ENCODE data around the gene SNRNP200.
A peak's percentile ranks its signal among the peaks of the same experiment; 100 is the strongest.

SNRNP200 gene

DNA sequence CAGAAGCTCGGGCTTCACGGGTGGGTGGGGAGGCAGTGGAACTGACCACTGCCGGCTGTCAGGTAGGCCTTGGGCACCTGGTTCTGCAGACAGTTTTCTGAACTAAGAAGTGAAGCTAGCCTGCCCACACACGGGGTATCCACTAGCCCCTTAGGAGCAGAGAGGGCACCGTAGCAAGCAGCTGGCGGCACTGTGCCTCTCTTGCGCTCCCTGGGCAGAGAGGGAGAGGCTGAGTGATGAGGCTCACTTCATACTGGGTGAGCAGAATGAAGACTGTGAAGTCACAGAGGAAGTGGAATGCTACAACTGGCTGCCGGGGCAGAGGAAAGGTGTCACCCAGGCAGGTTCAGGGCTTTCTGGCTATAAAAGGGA, 20.5 kb upstream of the SNRNP200 start:
- peak overlapping the region; percentile 63 for H3K4me3 ChIP-seq (ENCODE audit: low read depth, low read length)
- TF ChIP-seq, protein P1, sequence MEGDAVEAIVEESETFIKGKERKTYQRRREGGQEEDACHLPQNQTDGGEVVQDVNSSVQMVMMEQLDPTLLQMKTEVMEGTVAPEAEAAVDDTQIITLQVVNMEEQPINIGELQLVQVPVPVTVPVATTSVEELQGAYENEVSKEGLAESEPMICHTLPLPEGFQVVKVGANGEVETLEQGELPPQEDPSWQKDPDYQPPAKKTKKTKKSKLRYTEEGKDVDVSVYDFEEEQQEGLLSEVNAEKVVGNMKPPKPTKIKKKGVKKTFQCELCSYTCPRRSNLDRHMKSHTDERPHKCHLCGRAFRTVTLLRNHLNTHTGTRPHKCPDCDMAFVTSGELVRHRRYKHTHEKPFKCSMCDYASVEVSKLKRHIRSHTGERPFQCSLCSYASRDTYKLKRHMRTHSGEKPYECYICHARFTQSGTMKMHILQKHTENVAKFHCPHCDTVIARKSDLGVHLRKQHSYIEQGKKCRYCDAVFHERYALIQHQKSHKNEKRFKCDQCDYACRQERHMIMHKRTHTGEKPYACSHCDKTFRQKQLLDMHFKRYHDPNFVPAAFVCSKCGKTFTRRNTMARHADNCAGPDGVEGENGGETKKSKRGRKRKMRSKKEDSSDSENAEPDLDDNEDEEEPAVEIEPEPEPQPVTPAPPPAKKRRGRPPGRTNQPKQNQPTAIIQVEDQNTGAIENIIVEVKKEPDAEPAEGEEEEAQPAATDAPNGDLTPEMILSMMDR (IDR thresholded peaks at IDR 0.05; ENCODE audit: borderline replicate concordance, insufficient read depth, low read depth, low read length) = no peak

DNA sequence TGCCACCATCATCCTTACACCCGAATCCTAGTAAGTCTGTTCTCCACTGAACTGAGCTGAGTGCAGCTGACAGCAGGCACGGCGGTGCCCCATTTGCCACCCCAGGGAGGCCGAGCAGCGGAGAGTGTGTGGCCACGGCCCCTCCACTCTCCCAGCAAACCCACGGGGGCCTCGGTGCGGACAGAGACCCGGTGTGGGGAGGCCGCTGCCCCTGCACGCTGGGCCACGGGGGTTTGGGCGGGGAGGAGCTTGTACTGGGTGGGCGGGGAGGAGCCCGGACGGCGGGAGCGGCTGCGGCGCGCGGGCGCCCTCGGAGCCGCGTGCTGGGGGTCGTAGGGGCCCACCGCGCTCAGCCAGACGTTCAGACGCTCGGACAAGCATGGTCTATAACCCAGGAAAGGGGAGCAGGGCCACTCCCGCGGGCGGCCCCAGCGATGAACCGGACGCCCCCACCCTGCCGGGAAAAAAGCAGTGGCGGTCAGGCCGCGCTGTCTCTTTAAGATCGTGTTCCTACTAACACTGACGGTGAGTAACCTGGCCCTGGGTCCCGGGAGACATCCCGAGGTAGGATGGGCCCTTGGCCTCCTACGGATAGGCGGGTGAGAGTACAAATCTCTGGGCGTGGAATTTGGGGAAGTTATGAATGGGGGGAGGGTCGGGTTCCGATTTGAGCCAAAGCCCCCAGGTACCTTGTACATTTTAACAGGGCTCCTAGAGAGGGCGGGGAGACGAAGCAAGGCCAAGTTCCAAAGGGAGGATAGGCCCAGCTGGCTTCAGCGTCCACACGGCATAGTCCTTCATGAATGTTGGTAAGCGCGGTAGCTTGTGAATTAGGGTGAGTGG, 19.9 kb upstream of the SNRNP200 start, which contains the start of gene ITPRIPL1:
Gene ITPRIPL1 (plus strand): TSS at position 277 of the 843 bp plus-strand sequence. CDS start 523 bp downstream, at position 800.
- peak within 1 kb of the TSS; percentile 63 for H3K4me3 ChIP-seq (ENCODE audit: low read depth, low read length)
- TF ChIP-seq, protein P1 (IDR thresholded peaks at IDR 0.05; ENCODE audit: borderline replicate concordance, insufficient read depth, low read depth, low read length) = no peak

DNA sequence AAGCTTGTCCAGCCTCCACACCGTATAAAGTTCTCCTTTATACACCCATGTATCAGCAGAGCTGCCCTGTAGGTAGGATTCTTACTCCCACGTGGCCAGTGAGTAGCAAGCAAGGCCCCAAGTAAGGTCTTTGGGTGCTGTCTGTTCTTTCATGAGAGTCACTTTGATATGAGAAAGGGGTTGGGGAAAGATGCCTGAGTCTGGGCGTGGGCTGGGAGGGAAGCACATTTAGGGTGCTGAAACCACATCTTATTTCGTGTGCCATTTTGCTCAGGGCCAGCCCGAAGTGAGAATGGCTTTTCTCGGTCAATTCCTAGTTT, 19.3 kb upstream of the SNRNP200 start:
- TF ChIP-seq, protein P1 (IDR thresholded peaks at IDR 0.05; ENCODE audit: borderline replicate concordance, insufficient read depth, low read depth, low read length) = no peak
- H3K4me3 ChIP-seq (ENCODE audit: low read depth, low read length) = peak overlapping the region; percentile 63

DNA sequence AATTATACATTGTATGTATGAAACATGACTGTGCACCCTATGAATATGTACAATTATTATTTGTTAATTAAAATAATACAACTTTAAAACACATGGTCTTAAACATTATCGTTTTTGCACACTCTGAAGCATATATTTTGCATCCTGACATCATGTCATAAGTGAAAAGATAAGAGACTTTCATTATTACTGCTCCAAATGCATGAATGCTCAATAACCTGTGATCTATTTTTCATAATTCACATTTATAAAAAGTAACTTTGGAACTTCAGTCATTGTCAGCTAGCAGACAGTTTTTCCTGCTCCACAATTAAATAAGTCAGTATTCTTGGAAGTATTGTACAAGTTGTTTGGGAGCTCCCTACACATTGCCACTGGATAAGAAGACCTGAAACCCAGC, 18.5 kb upstream of the SNRNP200 start:
- TF ChIP-seq, protein P1 (IDR thresholded peaks at IDR 0.05; ENCODE audit: borderline replicate concordance, insufficient read depth, low read depth, low read length) = no peak
- H3K4me3 ChIP-seq (ENCODE audit: low read depth, low read length) = no peak overlapping the region

DNA sequence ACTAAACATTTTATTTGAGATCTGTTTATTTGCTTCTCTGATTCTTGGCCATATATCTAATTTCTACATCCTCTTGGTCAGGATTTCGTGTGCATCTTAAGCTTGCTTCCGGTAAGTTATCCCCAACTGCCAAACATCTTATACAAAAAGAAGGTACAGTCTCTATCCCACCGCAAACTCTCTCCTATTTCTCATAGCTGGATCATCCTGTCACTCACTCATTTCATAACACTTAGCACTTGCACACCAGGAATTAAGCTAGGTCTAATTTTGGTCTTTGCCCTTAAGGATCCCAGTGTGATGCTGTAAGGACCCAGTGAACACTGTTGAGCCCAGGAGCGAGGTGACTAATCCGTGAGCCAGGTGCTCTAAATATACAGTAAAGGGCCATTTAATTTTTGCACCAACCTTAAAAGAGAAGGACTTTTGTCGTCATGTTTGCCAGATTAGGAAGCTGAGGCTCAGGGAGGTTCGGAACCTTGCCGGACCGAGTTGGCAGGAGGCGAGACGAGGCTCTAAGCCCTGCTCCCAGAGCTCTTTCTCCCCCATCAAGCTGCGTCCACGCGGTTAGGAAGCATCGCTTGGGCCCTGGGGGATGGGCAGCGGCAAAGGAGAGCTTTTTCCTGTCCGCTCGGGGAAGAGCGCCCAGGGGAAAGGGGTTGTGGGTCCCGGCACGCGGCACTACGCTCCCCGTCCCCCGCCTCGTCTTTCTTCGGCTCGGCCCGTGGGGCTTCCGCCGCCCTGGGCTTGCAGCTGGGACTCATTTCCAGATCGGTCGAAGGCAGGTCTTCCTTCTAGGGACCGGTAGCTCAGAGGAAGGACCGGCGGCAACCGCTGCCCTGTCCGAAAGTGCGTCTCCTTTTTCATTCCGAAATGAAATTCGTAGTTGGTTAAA, 15.6 kb upstream of the SNRNP200 start:
- TF ChIP-seq, protein P1 (IDR thresholded peaks at IDR 0.05; ENCODE audit: borderline replicate concordance, insufficient read depth, low read depth, low read length) = no peak
- H3K4me3 ChIP-seq (ENCODE audit: low read depth, low read length) = peak overlapping the region; percentile 83

DNA sequence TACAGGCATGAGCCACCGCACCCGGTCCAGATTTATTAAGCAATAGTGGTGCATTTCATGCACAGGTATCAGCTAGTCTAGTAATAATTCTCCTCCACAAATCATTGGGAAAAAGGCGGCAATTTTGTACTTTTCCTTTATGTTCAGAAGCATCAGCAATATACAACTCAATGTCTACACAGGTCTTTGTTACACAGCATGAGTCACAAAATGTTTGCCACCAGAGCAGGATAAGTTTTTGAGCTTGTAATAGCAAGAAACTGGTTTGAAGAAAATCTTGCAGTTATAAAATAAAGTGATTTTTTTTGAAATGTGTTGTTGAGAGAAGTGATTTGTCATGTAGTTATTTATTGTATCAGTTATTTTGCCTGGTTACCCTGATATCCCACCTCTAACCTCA, 15.0 kb upstream of the SNRNP200 start:
- H3K4me3 ChIP-seq (ENCODE audit: low read depth, low read length) = peak overlapping the region; percentile 83
- TF ChIP-seq, protein P1 (IDR thresholded peaks at IDR 0.05; ENCODE audit: borderline replicate concordance, insufficient read depth, low read depth, low read length) = no peak
